Ascending aorta (tissue), 2 donors: ENCODE data around the gene TUBA8. TPM values are rescaled to one million over a fixed set of nuclear protein-coding genes. Genes with fewer than 3 reads are reported as not detected.
A peak's percentile ranks its signal among the peaks of the same experiment; 100 is the strongest.

Experiments used
- DNase-seq, 2 donors: peaks; one replicate each; pipeline ENCODE4 v3.0.0-alpha.2; 2019; ENCODE audit warnings: low spot score in 2 of 2
- H3K27ac ChIP-seq, 2 donors: fragments of 200-600 bp; sonication (generic); one replicate each; pipeline ENCODE4 v1.5.1; 2016 to 2017; ENCODE audit warnings: mild to moderate bottlenecking in 1 of 2
- H3K27me3 ChIP-seq: fragments of 200-600 bp; sonication (generic); one replicate; pipeline ENCODE4 v1.5.1; 2017
- H3K36me3 ChIP-seq, 2 donors: fragments of 200-600 bp; sonication (generic); one replicate each; pipeline ENCODE4 v1.5.1; 2016
- H3K4me1 ChIP-seq, 2 donors: fragments of 200-600 bp; sonication (generic); one replicate each; pipeline ENCODE4 v1.5.1; 2016 to 2017; ENCODE audit warnings: mild to moderate bottlenecking in 1 of 2
- H3K4me3 ChIP-seq, 2 donors: fragments of 200-600 bp; sonication (generic); one replicate each; pipeline ENCODE4 v1.5.1; 2016 to 2017; ENCODE audit warnings: mild to moderate bottlenecking in 1 of 2
- H3K9me3 ChIP-seq, 2 donors: fragments of 200-600 bp; sonication (generic); one replicate each; pipeline ENCODE4 v1.5.1; 2016
- CTCF ChIP-seq, 3 experiments: fragments of 200-600 bp in 2 of 3; fragments of 450-650 bp in 1 of 3; sonication (generic) in 2 of 3; IDR thresholded peaks; one replicate each; pipeline ENCODE4 v1.5.1; 2016 to 2019; ENCODE audit warnings: antibody characterized with exemption in 3 of 3, mild to moderate bottlenecking in 1 of 3, moderate library complexity in 1 of 3
- intact Hi-C: fragments of 100-400 bp; cut with DNase I; formaldehyde crosslinking; loops from one replicate; pipeline ENCODE4 v1.15.1; 2023
- total RNA-seq: library from RNA; depleted of rRNA; stranded (reverse); fragments of >200 nt; gene quantifications from one replicate; pipeline ENCODE4 v1.1.0, GENCODE V29; 2016

TUBA8 gene
- total RNA-seq, 1 donor from 2014 or later: not detected

DNA sequence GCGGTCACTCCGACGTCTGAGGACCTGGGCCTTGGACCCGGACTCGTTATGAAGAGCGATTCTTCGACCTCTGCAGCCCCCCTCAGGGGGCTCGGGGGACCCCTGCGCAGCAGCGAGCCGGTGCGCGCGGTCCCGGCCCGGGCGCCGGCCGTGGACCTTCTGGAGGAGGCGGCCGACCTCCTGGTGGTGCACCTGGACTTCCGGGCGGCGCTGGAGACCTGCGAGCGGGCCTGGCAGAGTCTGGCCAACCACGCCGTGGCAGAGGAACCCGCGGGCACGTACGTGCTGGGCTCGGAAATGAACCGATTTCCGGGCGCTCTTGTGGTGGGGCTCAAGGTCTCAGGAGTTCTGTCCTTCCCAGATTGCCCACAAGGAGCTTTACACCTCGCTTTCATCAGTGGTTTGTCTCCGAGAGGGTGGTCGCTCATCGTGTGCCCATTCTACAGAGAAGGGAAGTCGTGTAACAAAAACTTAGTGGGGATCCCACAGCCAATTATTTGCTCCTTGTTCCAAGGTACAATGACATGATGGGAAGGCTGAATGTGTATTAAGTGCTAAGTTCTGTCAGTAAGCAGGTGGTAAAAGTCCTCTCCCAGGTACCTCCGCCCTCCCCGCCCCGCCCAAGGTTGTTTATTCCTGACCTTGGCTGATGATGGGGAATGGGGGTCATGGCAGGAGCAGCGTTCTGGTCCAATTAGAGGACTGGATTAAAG, 32.1 kb upstream of the TUBA8 start:
- H3K27ac ChIP-seq: peak overlapping the region; percentile 62 to 65
- no peaks in the 10 kb centered on the region for H3K9me3 ChIP-seq
- intact Hi-C loops: loop anchor here (1.0 to 10.0 kb wide), 3 partner anchors 13 to 441 kb away; partner anchors contain the start of gene BCL2L13

GRCh38 chr22:18079706-18080233, 30.8 kb upstream of the TUBA8 start:
- Histone ChIP-seq H3K4me3 (no peak overlapping the region), H3K27ac (no peak overlapping the region), H3K27me3 (no peaks in the 10 kb centered on the region), H3K36me3 (peaks cover 24 to 44% of the 10 kb centered on the region in 2 donors), H3K4me1 (peaks cover 0 to 23% of the 10 kb centered on the region in 2 donors), H3K9me3 (no peaks in the 10 kb centered on the region)
- no peak for DNase-seq
- no peak for TF ChIP-seq CTCF (IDR thresholded peaks at IDR 0.05)
- intact Hi-C loops: loop anchor here (5.0 to 10.0 kb wide), 2 partner anchors 375 to 442 kb away; partner anchors contain the start of gene BCL2L13

More for the DNA sequence above, 32.1 kb upstream of the TUBA8 start:
- no peak for TF ChIP-seq CTCF (IDR thresholded peaks at IDR 0.05)
- peaks cover 15 to 32% of the 10 kb centered on the region in 2 donors for H3K36me3 ChIP-seq
- peak overlapping the region; percentile 73 to 93 for H3K4me3 ChIP-seq
- H3K4me1 ChIP-seq: peaks cover 0 to 23% of the 10 kb centered on the region in 2 donors
- no peaks in the 10 kb centered on the region for H3K27me3 ChIP-seq
- no peak for DNase-seq

- no peaks in the 10 kb centered on the region for H3K27me3 ChIP-seq
- H3K4me1 ChIP-seq: peaks cover 0 to 19% of the 10 kb centered on the region in 2 donors
- no peak overlapping the region for H3K4me3 ChIP-seq
- no peaks in the 10 kb centered on the region for H3K9me3 ChIP-seq
- no peak for DNase-seq
- intact Hi-C loops: no loop called here
- H3K27ac ChIP-seq: no peak overlapping the region
- H3K36me3 ChIP-seq: peaks cover 34 to 61% of the 10 kb centered on the region in 2 donors
- no peak for TF ChIP-seq CTCF (IDR thresholded peaks at IDR 0.05)
These were observed 29.2 kb upstream of the TUBA8 start for GRCh38 chr22:18081416-18081815.

DNA sequence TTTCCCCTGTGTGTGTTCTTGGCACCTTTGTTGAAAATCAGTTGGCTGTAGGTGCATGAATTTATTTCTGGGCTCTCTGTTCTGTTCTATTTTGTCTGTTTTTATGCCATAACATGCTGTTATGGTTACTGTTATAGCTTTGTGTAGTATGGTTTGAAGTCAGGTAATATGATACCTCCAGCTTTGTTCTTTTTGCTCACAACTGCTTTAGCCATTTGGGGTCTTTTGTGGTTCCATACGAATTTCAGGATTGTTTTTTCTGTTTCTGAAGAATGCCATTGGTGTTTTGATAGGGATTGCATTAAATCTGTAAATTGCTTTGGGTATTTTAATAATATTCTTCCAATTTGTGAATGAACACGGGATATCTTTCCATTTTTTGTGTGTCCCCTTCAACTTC, 28.1 kb upstream of the TUBA8 start:
- peaks cover 41 to 71% of the 10 kb centered on the region in 2 donors for H3K36me3 ChIP-seq
- no peak overlapping the region for H3K27ac ChIP-seq
- peaks cover 0 to 12% of the 10 kb centered on the region in 2 donors for H3K4me1 ChIP-seq
- no peak for TF ChIP-seq CTCF (IDR thresholded peaks at IDR 0.05)
- no peaks in the 10 kb centered on the region for H3K9me3 ChIP-seq
- intact Hi-C loops: no loop called here
- H3K27me3 ChIP-seq: no peaks in the 10 kb centered on the region
- no peak overlapping the region for H3K4me3 ChIP-seq
- DNase-seq: no peak

GRCh38 chr22:18083406-18083805, 27.2 kb upstream of the TUBA8 start:
- DNase-seq: no peak
- no peak for TF ChIP-seq CTCF (IDR thresholded peaks at IDR 0.05)
- Histone ChIP-seq H3K9me3 (no peaks in the 10 kb centered on the region), H3K36me3 (peaks cover 50 to 81% of the 10 kb centered on the region in 2 donors), H3K4me3 (no peak overlapping the region), H3K27ac (no peak overlapping the region), H3K27me3 (no peaks in the 10 kb centered on the region), H3K4me1 (peaks cover 0 to 11% of the 10 kb centered on the region in 2 donors)
- intact Hi-C loops: no loop called here
